ENCODE data around the gene PLIN4.

Gene PLIN4

DNA sequence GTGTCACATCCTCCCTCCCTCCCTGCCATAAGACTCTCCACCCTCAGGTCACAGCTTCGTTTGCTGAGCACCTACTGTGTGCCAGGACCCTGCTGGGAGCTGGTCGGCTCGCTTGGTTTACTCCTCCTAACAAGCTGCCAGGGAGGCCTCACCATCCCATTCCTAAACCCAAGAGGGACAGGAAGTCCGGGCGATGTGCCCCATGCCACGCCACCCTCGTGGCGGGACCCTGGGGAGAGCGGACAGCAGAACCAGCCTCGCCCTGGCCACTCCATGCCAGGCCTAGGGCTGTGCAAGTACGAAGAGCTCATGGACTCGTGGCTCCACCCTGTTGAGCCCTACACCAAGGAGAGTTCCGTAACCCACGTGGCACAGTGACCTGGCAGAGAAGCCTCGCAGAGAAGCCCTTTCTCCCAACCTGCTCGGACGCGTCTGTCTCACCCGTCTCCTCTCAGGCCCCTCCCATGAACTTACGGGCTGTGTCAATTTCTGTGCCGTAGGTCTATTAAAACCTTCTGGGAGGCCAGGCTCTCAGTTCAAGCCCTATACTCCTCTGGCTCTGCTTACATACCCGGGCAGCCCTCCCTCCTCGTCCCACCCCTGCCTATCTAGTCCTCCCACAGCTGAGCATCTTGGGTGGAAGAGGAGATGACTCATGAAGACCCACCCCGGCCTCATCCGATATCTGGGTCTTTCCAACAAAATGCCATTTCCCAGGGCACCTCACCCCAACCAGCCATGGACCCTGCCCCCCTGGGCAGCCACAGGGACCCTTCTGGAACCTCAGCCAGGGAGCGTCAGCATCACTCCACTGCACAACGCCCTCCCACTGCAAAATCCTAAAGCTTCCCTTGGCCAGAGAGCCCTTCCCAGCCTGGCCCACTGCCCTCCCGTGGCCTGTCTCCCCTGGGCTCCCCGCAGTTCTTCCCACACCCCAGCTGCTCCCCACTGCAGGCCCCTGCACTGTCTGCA, 63.3 kb downstream of the PLIN4 start:
- DNase-seq: no peak

DNA sequence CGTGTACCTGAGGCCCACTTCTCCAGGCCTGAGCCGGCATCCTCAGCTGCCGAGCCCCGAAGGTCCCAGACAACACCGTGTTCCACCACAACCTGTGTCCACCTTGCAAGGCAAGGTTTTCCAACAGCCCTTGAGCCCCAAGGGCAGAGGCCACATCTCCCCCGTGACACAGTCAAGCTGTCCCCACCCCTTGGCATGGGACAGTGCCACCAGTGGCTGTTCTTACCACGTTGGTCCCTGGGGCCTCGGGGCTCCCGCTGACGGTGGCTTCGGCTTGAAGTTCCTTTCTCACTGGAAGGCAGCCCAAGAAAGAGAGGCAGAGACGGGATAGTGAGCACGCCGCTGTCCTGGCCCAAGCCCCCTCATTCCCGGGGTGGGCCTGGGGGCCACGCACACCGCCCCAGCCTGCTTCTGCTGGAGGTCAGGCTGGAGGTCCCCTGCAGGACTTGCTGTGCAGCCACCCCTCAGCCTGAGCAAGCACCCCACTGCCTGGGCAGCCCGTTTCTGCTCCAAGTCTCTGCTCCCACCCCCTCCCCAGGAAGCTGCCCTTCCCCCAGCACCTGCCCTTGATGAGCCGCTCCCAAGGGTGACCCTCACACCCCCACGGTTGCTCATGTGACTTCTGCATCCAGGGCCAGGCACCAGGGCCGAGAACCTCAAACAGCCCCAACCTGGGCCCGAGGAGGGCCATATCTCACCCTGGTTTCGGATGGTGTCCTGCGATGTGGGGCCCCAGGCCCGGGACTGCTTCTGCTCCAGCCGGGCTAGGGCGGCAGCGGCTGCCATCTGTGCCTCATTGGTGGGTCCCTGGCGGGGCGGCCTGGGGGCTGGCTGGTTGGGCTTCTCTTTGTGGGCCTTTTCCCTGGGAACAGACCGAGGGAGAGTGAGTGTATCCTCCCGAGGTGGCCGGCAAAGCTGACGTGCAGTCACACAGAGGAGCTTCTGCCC, 64.8 kb downstream of the PLIN4 start:
- no peak for DNase-seq

GRCh38 chr19:4452230-4452990, 65.9 kb downstream of the PLIN4 start:
- peak; percentile 59 to 81 for DNase-seq

Measured in inflammatory macrophage (primary cell).